GM12864 (cell line): ENCODE data around the gene DCP1B.

Experiments
- DNase-seq: peaks from one replicate; pipeline ENCODE4 v3.0.0-alpha.2; 2011; ENCODE audit warnings: low read depth
- H3K4me3 ChIP-seq: 2 replicates; pipeline ENCODE4 v1.5.1; 2011; ENCODE audit warnings: mild to moderate bottlenecking, low read depth, low read length, control low read depth
- TF ChIP-seq, protein P1 (sequence below): IDR thresholded peaks from 2 replicates; pipeline ENCODE4 v1.5.1; 2011; ENCODE audit warnings: low read depth, mild to moderate bottlenecking, moderate library complexity, low read length, control low read depth, inconsistent platforms; ENCODE audit errors: missing control alignments

Gene DCP1B

GRCh38 chr12:2032506-2032905 lies 28.2 kb upstream of the DCP1B start:
- DNase-seq = no peak
- H3K4me3 ChIP-seq = no peak overlapping the region
- TF ChIP-seq, protein P1, sequence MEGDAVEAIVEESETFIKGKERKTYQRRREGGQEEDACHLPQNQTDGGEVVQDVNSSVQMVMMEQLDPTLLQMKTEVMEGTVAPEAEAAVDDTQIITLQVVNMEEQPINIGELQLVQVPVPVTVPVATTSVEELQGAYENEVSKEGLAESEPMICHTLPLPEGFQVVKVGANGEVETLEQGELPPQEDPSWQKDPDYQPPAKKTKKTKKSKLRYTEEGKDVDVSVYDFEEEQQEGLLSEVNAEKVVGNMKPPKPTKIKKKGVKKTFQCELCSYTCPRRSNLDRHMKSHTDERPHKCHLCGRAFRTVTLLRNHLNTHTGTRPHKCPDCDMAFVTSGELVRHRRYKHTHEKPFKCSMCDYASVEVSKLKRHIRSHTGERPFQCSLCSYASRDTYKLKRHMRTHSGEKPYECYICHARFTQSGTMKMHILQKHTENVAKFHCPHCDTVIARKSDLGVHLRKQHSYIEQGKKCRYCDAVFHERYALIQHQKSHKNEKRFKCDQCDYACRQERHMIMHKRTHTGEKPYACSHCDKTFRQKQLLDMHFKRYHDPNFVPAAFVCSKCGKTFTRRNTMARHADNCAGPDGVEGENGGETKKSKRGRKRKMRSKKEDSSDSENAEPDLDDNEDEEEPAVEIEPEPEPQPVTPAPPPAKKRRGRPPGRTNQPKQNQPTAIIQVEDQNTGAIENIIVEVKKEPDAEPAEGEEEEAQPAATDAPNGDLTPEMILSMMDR = no peak

DNA sequence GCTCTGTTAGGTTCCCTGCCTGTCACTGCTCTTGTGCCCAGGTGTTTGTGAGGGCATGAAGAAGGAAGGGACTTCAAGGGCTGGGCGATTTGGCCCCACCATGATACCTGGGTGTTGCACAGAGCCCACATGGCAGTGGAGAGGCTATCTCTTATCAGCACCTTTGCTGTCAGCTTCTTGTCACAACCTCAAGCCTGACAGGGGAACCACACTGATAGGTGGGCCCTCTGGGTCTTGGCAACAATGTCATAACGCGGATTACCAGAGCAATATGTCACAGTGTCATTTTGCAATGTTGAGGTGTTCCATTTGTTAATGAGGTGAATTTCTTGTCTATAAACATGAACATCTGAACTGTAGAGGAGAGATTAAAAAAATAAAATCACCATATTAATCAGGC lies 25.6 kb upstream of the DCP1B start:
- H3K4me3 ChIP-seq = no peak overlapping the region
- no peak for DNase-seq
- TF ChIP-seq, protein P1 = no peak

- TF ChIP-seq, protein P1 = no peak
- H3K4me3 ChIP-seq = no peak overlapping the region
- no peak for DNase-seq
Observed at GRCh38 chr12:2027351-2027750, 23.1 kb upstream of the DCP1B start.

- DNase-seq = no peak
- no peak overlapping the region for H3K4me3 ChIP-seq
- TF ChIP-seq, protein P1 = no peak
Observed at GRCh38 chr12:2023365-2023764, 19.1 kb upstream of the DCP1B start.

DNA sequence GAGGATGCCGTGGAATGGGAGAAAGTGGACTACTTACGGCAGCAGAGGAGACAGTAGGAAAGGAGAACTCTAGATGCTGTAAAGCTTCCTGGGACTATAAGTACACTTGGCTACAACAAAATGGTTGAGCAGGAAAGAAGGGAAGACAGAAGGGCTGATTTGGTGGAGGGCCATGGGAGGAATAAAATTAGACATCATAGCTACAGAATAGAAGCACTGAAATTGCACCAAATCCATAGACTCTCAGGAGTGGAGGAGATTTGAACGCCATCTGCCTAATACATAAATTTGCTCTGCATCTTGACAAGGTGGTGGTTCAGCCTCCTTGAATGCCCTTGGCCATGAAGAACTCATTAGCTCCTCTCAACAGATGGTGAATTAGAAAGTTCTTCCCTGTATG lies 16.3 kb upstream of the DCP1B start:
- no peak for DNase-seq
- H3K4me3 ChIP-seq = no peak overlapping the region
- TF ChIP-seq, protein P1 = no peak

DNA sequence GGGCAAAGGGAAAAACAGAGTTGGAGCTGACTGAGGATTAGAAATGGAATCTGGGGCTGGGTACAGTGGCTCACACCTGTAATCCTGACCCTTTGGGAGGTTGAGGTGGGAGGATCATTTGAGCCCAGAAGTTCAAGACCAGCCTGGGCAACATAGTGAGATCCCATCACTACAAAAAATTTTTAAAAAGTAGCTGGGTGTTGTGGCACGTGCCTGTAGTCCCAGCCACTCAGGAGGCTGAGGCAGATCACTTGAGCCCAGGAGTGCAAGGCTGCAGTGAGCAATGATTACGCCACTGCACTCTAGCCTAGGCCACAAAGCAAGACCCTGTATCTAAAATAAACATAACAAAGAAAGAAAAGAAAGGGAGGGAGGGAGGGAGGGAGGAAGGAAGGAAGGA lies 14.9 kb upstream of the DCP1B start:
- no peak overlapping the region for H3K4me3 ChIP-seq
- no peak for DNase-seq
- TF ChIP-seq, protein P1 = no peak

- H3K4me3 ChIP-seq = no peak overlapping the region
- DNase-seq = no peak
- TF ChIP-seq, protein P1 = no peak
Observed at GRCh38 chr12:2018391-2018790, 14.1 kb upstream of the DCP1B start.
